Small intestine (tissue), 7 donors: Measurements from ENCODE around the gene C4orf51. TPM values are rescaled to one million over a fixed set of nuclear protein-coding genes. Genes with fewer than 3 reads are reported as not detected.

ENCODE experiments used
- DNase-seq, 2 donors: peaks; one replicate each; pipeline versions ENCODE4 v3.0.0 to v3.0.0-alpha.2; 2013
- FAIRE-seq: peaks from 2 replicates; lab custom pipeline; 2012; peaks lifted over from hg19 to GRCh38; lab: Jason Lieb, UNC
- H3K27ac ChIP-seq, 3 donors: one replicate each; pipeline ENCODE4 v1.5.1; 2013; ENCODE audit warnings: low read length in 2 of 3, mild to moderate bottlenecking in 2 of 3, control low read depth in 1 of 3, inconsistent platforms in 1 of 3, low read depth in 1 of 3, moderate library complexity in 1 of 3
- H3K27me3 ChIP-seq, 3 donors: one replicate each; pipeline ENCODE4 v1.6.1; 2013; ENCODE audit warnings: low read length in 3 of 3, inconsistent platforms in 1 of 3; ENCODE audit not compliant: control insufficient read depth in 3 of 3, insufficient read depth in 3 of 3
- H3K36me3 ChIP-seq, 3 donors: one replicate each; pipeline ENCODE4 v1.6.1; 2013; ENCODE audit warnings: low read length in 3 of 3, inconsistent platforms in 1 of 3, low read depth in 1 of 3, mild to moderate bottlenecking in 1 of 3, moderate library complexity in 1 of 3; ENCODE audit not compliant: control insufficient read depth in 3 of 3, insufficient read depth in 2 of 3
- H3K4me1 ChIP-seq, 3 donors: one replicate each; pipeline ENCODE4 v1.6.1; 2013; ENCODE audit warnings: low read length in 2 of 3, inconsistent platforms in 1 of 3, low read depth in 1 of 3, mild to moderate bottlenecking in 1 of 3, moderate library complexity in 1 of 3; ENCODE audit not compliant: control insufficient read depth in 3 of 3, insufficient read depth in 2 of 3
- H3K4me3 ChIP-seq, 3 donors: one replicate each; pipeline ENCODE4 v1.5.1; 2013; ENCODE audit warnings: low read length in 3 of 3, control low read depth in 1 of 3, inconsistent platforms in 1 of 3, low read depth in 1 of 3, mild to moderate bottlenecking in 1 of 3, moderate library complexity in 1 of 3
- H3K9me3 ChIP-seq, 2 donors: one replicate each; pipeline ENCODE4 v1.6.1; 2013; ENCODE audit warnings: low read depth in 1 of 2, low read length in 1 of 2; ENCODE audit not compliant: control insufficient read depth in 2 of 2, insufficient read depth in 1 of 2
- WGBS, 3 donors: extraction: QIAGEN DNeasy Blood & Tissue Kit; methylation state at CpG; one replicate each; pipeline ENCODE4 v1.1.7; 2013; 5-methylcytosine and 5-hydroxymethylcytosine counted together
- polyA plus RNA-seq, 4 donors: library from polyadenylated mRNA; stranded (reverse) in 3 of 4; unstranded in 1 of 4; fragments of 200-250 nt in 3 of 4; fragments of 120-200 nt in 1 of 4; gene quantifications; one replicate each; pipeline versions ENCODE4 v1.2.1 to v1.2.3, GENCODE V29; 2013
- donor health status: healthy with polysubstance abuse.
- donor health status: control.
- donor health status: control.
- donor health status: Bipolar disorder and iron deficiency.
- donor health status: healthy.

The C4orf51 gene
- polyA plus RNA-seq, 4 donors: not detected

DNA sequence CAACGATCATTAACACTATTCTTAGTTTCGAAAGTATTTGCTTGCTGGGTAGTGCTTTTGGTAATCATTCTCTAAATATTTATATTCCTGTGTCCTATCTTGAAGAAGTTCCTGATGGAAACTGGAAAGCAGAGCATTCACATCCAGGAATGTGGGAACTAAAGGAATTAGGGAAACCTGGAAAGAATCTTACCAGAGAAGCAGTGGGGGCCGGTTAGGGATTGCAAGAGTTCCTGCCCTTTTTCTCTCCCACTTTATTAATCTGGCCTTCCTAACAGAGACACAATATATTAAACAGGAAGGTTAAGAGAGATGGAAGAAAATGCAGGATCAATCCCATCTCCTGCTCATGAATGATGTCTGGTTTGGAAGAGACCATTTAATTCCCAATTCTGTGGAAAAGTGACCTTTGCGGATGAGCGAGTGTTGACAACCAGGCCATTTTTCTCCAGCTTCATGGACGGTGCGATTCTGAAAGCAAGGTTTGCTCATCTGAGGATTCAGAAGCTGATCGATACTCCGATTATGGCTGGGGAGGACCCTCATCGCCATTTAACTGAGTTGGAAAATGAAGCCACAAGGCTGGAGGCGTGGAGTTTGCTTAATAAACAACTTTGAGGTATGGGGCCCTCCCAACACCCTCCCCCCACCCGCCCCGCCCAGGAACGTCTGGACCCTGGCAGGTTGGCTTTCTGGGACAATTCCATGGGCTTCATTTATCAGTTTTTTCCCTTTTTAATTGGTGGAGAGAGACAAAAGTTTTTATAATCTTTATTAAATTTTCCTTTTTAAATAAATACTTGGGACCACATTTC, 52.3 kb downstream of the C4orf51 start:
- FAIRE-seq (no peak), DNase-seq (peak in 1 of 2 donors; percentile 13)
- no peaks in the 10 kb centered on the region for H3K36me3 ChIP-seq
- peak overlapping the region; percentile 50 to 97 (median 83) for H3K27ac ChIP-seq
- H3K27me3 ChIP-seq: no peaks in the 10 kb centered on the region
- H3K4me3 ChIP-seq: peak overlapping the region; percentile 72 to 88 (median 85)
- peaks cover 0 to 44% (median 17%) of the 10 kb centered on the region in 3 donors for H3K4me1 ChIP-seq
- WGBS, 3 donors: 15 to 41% (median 17%) methylated on average over 14 of the region's 14 CpGs
- no peaks in the 10 kb centered on the region for H3K9me3 ChIP-seq

DNA sequence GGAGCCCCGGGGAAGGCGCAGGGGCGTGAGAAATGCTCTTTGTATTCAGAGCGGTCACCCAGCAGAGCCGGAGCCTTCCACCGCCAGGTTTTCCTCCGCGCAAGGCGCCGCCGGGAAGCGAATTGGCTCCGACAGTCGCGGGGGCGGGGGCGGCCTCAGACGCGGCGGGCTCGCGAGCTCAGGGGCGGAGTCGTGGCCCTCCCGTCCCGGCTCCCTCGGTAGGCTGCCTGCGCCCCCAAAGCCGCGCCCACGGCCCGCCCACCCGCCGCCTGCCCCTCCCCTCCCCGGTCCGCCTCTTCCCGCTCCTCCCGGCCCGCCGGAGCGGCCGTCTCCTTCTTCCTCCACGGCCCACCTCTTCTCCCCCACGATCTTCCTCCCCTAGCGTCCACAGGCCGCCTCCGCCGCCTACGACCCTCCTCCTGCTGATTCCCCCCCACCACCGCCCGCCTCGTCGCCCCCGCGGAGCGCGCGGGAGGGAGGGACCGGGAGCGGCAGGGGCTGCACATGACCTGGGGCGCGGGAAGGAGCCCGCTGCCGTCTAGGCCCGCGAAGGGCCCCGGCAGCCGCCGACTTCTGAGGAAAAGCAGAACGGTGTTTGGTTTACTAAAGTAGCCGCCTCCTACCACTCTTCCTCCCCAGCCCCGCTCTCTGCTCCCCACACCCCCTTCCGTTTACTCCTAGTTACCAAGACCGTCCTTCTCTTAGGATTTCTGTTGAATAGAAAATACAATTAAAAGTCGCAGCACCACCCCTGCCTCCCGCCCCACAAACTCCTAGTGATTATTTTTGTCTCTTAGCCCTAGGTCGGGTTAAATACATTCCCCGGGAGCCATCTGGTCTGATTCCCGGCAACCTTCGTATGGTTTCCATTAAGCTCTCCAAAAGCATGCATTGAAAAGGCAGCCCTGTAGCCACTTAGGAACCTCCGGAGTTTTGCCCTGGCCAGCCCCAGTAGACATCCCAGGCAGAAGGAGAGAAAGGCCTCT, 53.2 kb downstream of the C4orf51 start:
- Histone ChIP-seq H3K36me3 (no peaks in the 10 kb centered on the region), H3K4me3 (peak overlapping the region; percentile 72 to 88 (median 85)), H3K9me3 (no peaks in the 10 kb centered on the region), H3K27me3 (no peaks in the 10 kb centered on the region), H3K27ac (peak overlapping the region; percentile 68 to 97 (median 85)), H3K4me1 (peaks cover 0 to 44% (median 17%) of the 10 kb centered on the region in 3 donors)
- peak; percentile 84 to 97 for DNase-seq
- WGBS, 3 donors: 2 to 4% (median 2%) methylated on average over 41 to 81 of the region's 81 CpGs
- no peak for FAIRE-seq

DNA sequence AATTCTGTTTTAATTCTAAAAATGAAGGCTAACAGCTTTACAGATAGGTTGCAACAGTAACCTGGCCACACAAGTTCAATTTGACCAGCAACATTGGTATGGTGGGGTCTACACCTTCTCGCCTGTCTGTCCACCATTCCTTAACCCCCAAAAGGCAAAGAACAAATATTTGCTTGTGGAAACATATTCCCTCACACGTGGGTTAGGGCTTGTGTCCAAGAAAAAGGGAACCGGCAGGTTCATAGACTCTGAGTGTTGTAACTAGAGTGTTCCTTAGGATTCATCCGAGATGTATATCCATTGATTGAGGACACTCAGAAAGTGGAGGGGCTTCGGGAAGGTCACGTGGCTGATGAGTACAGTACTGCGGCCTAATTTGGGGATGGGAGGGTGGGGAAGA, 54.1 kb downstream of the C4orf51 start:
- 28 to 70% (median 40%) methylated on average over 7 of the region's 7 CpGs for WGBS, 3 donors
- DNase-seq: no peak
- Histone ChIP-seq H3K9me3 (no peaks in the 10 kb centered on the region), H3K27ac (peak overlapping the region in 2 of 3 donors; percentile 85 to 90), H3K4me1 (peaks cover 0 to 44% (median 17%) of the 10 kb centered on the region in 3 donors), H3K4me3 (peak overlapping the region in 1 of 3 donors; percentile 5), H3K36me3 (no peaks in the 10 kb centered on the region), H3K27me3 (no peaks in the 10 kb centered on the region)
- no peak for FAIRE-seq

DNA sequence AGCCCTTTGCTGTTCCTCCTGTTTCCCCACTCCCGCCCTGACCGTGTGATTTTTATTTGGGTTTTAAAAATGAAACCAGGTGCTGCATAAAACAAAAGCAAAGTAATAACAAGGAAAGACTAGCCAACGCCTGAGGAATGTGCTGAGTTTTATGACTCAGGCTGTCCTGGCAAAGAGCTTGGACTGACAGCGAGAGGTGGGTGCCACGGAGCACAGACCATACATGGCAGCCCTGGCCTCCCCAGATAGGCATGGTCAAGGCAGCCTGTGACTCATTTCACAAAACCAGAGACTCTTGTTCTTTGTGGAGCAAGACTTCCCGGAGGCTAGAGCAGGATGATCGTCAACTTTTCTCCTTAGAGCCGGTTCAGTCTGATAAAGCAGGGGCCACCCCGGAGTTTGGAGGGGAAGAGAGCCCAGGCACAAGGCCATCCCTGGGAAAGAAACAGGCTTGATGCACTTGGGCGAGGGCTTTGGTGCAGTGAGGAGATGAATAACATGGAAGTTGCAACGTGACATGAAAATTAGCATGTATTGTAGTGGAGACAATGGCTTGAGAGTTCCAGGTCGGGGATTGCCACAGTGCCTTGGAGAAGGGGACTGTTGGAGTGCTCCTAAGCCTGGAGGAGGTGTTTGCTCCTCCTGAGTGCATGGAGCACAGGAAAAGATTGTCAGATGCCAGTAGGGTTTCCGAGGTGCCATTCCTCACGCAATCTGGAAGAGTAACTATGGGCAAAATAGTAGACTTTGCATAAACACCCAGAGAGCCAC, 54.8 kb downstream of the C4orf51 start:
- no peaks in the 10 kb centered on the region for H3K27me3 ChIP-seq
- H3K9me3 ChIP-seq: no peaks in the 10 kb centered on the region
- no peaks in the 10 kb centered on the region for H3K36me3 ChIP-seq
- WGBS, 3 donors: 23 to 50% (median 37%) methylated on average over 14 of the region's 14 CpGs
- H3K4me3 ChIP-seq: peak overlapping the region in 1 of 3 donors; percentile 5
- peaks cover 0 to 47% (median 17%) of the 10 kb centered on the region in 3 donors for H3K4me1 ChIP-seq
- DNase-seq (peak; percentile 56 to 70), FAIRE-seq (no peak)
- peak overlapping the region in 2 of 3 donors; percentile 60 to 85 for H3K27ac ChIP-seq

DNA sequence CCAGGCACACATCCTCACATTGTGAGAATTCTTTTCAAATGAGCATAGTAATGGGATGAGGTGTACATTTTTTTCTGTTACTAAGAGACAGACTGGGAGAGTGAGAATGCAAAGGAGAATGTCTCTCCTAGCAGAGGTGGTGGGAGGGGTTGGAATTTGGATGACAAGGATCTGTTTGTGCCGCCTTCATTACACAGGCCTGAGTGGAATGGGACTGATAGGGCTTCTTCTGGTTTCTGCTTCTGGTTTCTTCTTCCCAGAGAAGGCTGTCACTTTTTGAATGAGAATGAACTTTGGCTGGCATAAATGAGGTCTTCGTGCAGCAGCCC, 55.4 kb downstream of the C4orf51 start:
- Histone ChIP-seq H3K9me3 (no peaks in the 10 kb centered on the region), H3K27me3 (no peaks in the 10 kb centered on the region), H3K36me3 (no peaks in the 10 kb centered on the region), H3K4me3 (no peak overlapping the region), H3K27ac (peak overlapping the region in 1 of 3 donors; percentile 60), H3K4me1 (peaks cover 0 to 47% (median 17%) of the 10 kb centered on the region in 3 donors)
- FAIRE-seq (no peak), DNase-seq (peak in 1 of 2 donors; percentile 69)
- WGBS, 3 donors: 29 to 53% (median 39%) methylated on average over 2 of the region's 2 CpGs

DNA sequence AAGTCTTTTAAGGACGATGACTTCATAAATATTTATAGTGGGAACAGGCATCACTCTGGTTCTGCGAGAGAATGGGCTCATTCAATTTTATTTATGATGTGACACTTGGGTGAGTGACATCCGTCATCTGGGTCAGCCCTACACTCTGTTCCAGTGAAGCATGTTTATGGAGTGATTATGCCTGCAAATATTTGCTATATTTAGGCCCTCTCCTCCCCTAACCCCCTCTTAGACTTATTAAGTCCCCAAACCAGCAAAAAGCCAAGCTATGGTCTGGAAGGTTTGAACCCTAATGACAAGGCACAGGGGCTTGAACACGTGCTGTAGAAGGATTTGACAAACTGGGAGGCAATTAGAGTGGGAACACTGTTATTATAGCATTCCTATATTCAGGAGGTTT, 55.9 kb downstream of the C4orf51 start:
- H3K4me3 ChIP-seq: no peak overlapping the region
- peak overlapping the region in 1 of 3 donors; percentile 60 for H3K27ac ChIP-seq
- H3K36me3 ChIP-seq: no peaks in the 10 kb centered on the region
- DNase-seq: no peak
- no peak for FAIRE-seq
- H3K27me3 ChIP-seq: no peaks in the 10 kb centered on the region
- no peaks in the 10 kb centered on the region for H3K9me3 ChIP-seq
- 73 to 79% (median 75%) methylated on average over 4 of the region's 4 CpGs for WGBS, 3 donors
- peaks cover 0 to 45% (median 17%) of the 10 kb centered on the region in 3 donors for H3K4me1 ChIP-seq

DNA sequence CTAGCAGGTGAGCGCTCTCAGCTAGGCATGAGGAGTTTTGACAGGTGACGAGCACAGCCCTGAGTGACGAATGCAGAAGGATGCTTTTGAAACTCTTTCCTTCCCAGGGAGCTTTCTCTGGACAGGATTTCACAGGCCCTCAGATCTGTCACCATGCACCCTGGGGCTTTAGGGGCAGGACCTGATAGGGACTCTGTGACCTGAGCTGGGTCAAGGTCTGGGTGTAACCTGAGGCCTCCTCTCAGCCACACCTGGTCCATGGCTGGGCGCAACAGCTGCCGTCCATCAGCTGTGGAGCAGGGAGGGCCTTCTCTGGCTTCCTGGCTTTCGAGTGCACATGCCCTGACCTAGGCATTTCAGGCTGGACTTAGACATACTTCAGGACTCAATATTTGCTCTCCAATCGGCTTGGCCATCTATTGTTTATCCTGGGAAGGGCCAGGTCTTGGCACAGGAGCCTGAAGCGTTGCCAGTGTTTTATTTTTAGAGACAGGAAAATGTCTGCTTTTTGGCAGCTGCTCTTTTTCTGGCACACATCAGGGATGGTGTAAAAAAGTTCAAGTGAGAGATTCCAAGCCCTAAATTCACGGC, 56.4 kb downstream of the C4orf51 start:
- no peak for DNase-seq

More for the DNA sequence above, 56.4 kb downstream of the C4orf51 start:
- 47 to 65% (median 60%) methylated on average over 9 of the region's 9 CpGs for WGBS, 3 donors
- Histone ChIP-seq H3K27ac (peak overlapping the region in 2 of 3 donors; percentile 25 to 60), H3K36me3 (no peaks in the 10 kb centered on the region), H3K4me3 (no peak overlapping the region), H3K4me1 (peaks cover 0 to 41% (median 17%) of the 10 kb centered on the region in 3 donors), H3K27me3 (no peaks in the 10 kb centered on the region), H3K9me3 (no peaks in the 10 kb centered on the region)
- FAIRE-seq: no peak
